GM19438 (cell line): Measurements from ENCODE around the gene GFOD2.

Source experiments
- ATAC-seq: cut with Tn5 transposase; IDR thresholded peaks from one replicate; pipeline ENCODE4 v1.9.1; 2021; ENCODE audit warnings: low read depth; ENCODE audit not compliant: unreplicated experiment

GFOD2 gene

DNA sequence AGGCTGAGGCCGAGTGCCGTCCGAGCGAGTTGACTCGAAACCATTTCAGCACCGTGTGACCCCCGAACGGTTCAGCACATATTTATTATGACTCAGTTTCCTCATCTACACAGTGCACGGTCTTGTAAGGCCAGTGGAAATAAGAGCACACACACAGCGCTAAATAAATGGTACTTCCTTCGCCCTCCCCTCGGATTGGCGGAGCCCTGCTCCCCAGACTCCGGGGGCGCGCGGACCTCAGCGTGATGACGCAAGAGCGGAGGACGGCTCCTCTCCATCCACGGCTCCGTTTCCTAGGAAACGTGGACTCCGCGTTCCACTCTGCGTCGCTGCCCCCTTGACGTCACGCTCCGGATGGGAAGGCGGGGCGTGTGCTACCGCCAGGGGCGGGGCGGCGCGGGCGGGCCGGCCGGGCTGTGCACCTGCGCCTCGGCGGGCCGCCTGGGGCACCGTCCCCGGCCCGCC is 58.5 kb downstream of the GFOD2 start, which contains the start of gene PARD6A:
Gene PARD6A (plus strand): TSS at position 397 of the 465 bp plus-strand sequence. CDS start 79 bp downstream, outside the sequence.
- ATAC-seq = peak; percentile 79

DNA sequence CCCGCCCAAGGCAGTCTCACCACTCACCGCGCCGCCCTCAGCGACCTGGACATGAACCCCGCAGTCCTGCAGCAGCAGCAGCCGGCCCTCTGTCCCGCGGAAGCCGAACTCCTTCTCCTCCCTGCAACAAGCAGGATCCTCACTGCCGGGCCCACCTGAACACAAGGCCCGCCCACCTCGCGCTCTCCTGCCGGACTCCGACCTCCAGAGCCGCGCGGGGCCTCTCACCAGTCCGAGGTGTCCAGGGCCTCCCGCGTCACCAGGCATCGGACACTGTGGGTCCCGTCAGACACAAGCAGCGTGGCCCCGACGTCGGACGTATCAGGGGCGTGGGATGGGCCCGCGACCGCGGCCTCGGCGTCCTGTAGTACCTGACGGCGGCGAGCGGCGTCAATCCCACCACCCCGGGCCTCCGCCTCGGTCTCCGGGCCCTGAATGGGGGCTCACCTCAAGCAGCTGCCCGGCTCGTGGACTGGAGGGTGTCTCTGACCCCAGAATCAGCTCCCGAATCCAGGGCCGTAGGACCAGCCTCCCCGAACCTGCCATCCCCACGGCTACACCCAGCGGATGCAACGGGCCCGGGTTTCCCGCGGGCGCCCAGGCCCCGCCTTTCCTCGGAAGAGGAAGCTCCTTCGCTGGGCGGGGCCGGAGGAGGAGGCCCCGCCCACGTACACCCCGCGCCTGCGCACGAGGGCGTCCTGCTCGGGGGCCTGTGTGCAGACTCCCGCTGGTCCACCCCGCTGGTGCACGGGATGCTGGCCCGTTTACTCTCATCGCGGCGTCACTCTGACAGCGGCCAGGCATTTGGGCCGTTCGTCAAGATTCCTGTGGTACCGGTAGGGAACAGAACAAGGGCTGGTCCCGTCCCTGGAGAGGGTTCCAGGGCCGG is 59.2 kb downstream of the GFOD2 start, which contains the start of gene ACD:
Gene ACD (minus strand): TSS at position 586 of the 889 bp plus-strand sequence. CDS start 40 bp downstream, at position 546.
- peak; percentile 57 for ATAC-seq

- ATAC-seq = no peak
These were observed 60.1 kb downstream of the GFOD2 start for GRCh38 chr16:67658849-67659674.

- no peak for ATAC-seq
These were observed 61.2 kb downstream of the GFOD2 start for GRCh38 chr16:67657751-67658518.

DNA sequence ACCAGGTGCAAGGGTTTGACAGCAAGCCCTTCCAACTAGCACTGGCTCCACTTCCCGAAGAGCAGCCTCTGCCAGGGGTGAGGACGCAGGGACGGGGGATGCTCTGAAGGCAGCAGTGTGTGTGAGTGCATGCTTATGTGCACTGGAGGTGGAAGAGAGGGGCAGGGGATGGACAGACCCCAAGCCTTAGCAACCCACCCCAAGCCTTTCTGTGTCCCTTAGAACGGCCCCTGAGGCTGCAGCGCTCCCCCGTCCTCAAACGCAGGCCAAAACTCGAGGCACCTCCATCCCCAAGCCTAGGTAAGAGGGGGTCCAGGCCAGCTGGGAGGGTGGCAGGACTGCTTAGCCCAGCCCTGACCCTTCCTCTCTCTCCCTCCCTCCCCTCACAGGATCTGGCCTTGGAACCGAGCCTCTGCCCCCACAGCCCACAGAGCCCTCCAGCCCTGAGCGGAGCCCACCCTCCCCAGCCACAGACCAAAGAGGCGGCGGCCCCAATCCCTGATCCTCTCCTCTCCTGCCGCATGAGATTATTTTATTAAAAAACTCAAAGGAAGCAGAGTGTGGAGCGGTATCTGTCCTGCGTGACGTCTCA is 62.0 kb downstream of the GFOD2 start:
- no peak for ATAC-seq

DNA sequence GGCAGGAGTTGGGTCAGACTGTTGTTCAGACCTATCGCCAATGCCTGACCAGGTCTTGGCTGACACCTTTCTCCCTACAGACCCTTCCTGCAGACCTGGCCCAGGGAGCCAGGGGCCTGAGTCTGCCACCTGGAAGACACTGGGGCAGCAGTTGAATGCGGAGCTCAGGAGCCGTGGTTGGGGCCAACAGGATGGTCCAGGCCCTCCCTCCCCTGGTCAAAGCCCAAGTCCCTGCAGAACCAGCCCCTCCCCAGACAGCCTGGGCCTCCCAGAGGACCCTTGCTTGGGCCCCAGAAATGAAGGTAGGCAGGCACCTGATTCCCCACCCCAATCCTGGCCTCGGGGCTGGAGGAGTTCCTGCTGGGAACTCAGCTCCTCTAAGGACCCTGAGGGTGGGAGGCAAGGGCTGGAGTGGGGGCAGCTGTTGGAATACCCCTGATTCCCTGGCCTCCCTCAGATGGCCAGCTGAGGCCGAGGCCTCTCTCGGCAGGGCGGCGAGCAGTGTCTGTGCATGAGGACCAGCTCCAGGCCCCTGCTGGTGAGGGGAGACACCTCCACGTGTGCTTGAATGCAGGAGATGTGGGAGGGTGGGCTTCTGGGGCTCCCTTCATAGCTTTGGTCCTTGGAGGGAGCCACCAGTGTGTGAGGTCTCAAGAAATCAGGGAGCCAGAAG is 62.6 kb downstream of the GFOD2 start:
- ATAC-seq = no peak

DNA sequence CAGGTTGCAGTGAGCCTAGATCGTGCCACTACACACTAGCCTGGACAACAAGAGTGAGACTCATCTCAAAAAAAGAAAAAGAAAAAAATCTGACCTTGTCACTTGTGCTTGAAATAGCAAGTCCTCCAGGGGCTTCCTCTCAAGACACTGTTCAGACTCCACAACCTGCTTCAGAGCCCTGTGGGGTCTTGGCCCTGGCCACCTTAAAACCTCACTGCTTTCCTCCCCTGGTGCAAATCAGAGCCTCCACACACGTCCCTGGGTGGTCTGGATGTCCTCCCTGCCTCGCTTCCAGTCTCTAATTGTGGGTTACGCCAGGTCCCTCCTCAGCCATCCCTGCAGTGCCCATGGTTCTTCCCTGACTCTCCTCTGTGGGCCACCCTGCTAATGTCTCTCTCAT is 63.8 kb downstream of the GFOD2 start:
- no peak for ATAC-seq

DNA sequence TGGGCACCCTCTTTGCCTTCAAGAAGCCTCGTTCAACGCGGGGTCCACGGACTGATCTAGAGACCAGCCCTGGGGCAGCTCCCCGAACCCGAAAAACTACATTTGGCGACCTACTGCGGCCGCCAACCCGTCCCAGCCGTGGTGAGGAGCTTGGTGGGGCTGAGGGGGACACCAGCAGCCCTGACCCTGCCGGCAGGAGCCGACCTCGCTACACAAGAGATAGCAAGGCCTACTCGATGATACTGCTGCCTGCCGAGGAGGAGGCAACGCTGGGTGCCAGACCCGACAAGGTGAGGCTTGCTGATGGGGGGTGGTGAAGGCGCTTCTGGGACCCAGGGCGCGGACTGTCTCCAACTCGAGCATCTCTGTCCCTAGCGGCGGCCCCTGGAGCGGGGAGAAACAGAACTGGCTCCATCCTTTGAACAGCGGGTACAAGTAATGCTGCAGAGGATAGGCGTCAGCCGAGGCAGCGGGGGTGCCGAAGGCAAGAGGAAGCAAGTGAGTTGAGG is 64.7 kb downstream of the GFOD2 start:
- ATAC-seq = no peak

- ATAC-seq = no peak
These were observed 65.2 kb downstream of the GFOD2 start for GRCh38 chr16:67653789-67654402.

- ATAC-seq = no peak
These were observed 65.9 kb downstream of the GFOD2 start for GRCh38 chr16:67653128-67653788.

DNA sequence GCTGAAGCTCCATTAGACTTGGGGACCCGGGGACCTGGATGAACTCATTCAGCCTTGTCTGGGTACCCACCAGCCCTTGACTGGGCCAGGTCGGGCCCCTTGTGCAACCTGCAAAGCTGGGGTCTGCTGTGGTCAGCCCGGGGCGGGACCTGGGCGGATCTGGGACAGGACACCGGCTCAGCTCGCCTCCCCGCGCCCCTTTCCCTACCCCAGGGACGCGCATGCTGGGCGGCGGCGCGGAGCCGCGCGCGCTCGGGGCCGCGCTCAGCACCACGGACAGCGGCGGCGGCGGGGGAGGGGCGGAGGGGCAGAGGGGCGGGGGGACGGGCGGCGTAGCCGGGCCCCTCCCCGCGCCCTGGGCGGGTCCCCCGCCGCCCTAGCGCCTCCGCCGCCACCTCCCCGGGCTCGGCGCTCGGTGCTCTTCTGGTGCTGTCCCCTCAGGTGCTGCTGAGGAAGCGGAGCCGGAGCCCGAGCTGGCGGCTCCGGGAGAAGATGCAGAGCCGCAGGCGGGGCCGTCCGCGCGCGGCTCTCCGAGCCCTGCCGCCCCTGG is 66.5 kb downstream of the GFOD2 start:
- ATAC-seq = no peak

GRCh38 chr16:67651847-67652246 is 67.3 kb downstream of the GFOD2 start:
- no peak for ATAC-seq

DNA sequence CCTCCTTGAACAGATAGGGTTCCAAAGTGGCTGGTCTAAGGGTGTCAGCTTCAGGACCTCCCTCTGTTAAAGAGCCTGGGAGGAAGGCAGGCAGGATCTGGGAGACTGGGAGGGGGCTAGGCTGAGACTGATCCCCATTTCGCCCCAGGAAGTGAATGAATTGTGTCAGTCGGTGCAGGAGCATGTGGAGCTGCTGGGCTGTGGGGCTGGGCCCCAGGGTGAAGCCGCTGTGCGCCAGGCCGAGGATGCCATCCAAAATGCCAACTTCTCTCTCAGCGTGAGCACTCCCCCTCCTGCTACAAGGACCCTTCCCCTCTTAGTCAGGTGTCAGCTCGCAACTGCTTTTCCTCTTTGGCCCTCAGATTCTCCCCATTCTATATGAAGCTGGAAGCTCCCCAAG is 68.1 kb downstream of the GFOD2 start:
- no peak for ATAC-seq

GRCh38 chr16:67650023-67650422 is 69.1 kb downstream of the GFOD2 start:
- no peak for ATAC-seq

- ATAC-seq = no peak
These were observed 69.6 kb downstream of the GFOD2 start for GRCh38 chr16:67649494-67649931.

- no peak for ATAC-seq
These were observed 70.2 kb downstream of the GFOD2 start for GRCh38 chr16:67648764-67649407.

DNA sequence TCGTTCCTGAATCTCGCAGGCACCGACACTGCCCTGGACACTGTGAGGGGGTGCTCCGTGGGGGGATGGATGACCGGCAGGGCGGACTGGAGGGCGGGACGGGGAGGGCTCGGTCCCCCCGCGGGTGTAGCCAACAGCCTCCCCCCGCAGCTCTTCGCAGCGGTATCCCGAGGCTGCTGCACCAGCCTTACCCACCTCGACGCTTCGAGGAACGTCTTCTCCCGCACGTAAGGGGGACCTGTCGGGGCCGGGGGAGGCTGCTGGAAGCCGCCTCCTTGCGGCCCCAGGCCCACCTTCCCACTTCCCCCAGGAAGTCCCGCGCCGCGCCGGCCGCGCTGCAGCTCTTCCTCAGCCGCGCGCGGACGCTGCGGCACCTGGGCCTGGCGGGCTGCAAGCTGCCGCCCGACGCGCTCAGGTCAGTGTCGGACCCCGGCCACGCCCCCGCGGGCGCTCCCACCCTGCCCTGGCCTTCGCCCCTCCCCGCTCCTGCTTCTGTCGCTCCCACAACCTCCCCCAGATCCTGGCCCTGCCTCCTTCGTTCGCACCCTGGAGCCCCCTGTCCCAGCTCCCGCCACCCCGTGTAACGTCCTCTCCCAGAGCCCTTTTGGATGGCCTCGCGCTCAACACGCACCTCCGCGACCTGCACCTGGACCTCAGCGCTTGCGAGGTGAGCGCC is 70.9 kb downstream of the GFOD2 start:
- no peak for ATAC-seq
